Upper lobe of left lung (tissue), 4 donors: ENCODE results near the gene FBXO34.

Experiments
- EP300 ChIP-seq, 4 donors: sonication (generic); formaldehyde crosslinking; IDR thresholded peaks; one replicate each; pipeline ENCODE4 v1.5.1; 2017; ENCODE audit warnings: antibody characterized with exemption in 4 of 4, control low read depth in 2 of 4
- POLR2A ChIP-seq, 4 donors: fragments of 450-650 bp; IDR thresholded peaks; one replicate each; pipeline ENCODE4 v1.5.1; 2016 to 2017; ENCODE audit warnings: antibody characterized with exemption in 4 of 4, mild to moderate bottlenecking in 2 of 4
- POLR2AphosphoS5 ChIP-seq, 2 donors: sonication (generic); formaldehyde crosslinking; IDR thresholded peaks; one replicate each; pipeline ENCODE4 v1.5.1; 2017; ENCODE audit warnings: antibody characterized with exemption in 2 of 2
- TF ChIP-seq, protein P1 (sequence below), 6 experiments: fragments of 450-650 bp in 4 of 6; fragments of 200-600 bp in 2 of 6; sonication (generic) in 2 of 6; IDR thresholded peaks; one replicate each; pipeline ENCODE4 v1.5.1; 2016 to 2019; ENCODE audit warnings: antibody characterized with exemption in 6 of 6

DNA sequence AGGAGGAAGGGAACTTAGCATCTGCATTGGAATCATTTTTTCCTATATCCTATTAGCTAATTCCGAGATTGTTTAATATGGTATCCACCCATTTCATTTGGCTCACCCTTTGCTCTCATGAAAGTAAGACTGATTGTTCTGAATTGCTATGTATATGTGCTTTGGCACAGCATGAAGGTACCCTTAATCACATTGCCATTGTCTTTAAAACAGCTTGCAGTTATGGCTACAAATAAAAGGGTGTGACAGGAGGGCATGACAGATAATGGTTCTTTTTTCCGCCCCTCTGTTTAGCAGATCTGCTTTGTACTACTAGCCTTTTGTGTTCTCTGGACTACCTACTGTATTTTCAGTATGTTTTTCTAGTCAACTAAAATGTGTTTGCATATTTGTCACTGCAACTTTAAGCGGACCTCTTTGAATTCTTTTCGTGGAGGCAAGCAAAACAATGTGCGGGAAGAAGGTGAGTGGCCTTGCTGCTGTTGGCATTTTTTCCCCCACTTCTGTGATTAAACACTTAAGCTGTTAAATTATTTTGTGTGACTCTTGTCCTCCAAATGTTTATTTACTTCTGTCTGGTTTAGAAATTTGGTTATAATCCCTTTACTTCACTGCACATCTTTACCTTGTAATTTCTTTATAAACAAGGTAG lies 35.8 kb downstream of the FBXO34 start:
- TF ChIP-seq, protein P1, sequence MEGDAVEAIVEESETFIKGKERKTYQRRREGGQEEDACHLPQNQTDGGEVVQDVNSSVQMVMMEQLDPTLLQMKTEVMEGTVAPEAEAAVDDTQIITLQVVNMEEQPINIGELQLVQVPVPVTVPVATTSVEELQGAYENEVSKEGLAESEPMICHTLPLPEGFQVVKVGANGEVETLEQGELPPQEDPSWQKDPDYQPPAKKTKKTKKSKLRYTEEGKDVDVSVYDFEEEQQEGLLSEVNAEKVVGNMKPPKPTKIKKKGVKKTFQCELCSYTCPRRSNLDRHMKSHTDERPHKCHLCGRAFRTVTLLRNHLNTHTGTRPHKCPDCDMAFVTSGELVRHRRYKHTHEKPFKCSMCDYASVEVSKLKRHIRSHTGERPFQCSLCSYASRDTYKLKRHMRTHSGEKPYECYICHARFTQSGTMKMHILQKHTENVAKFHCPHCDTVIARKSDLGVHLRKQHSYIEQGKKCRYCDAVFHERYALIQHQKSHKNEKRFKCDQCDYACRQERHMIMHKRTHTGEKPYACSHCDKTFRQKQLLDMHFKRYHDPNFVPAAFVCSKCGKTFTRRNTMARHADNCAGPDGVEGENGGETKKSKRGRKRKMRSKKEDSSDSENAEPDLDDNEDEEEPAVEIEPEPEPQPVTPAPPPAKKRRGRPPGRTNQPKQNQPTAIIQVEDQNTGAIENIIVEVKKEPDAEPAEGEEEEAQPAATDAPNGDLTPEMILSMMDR (IDR thresholded peaks at IDR 0.05): no peak
- TF ChIP-seq POLR2A (IDR thresholded peaks at IDR 0.05) (no peak), POLR2AphosphoS5 (IDR thresholded peaks at IDR 0.05) (no peak), EP300 (IDR thresholded peaks at IDR 0.05) (no peak)
